Measurements from ENCODE around the gene SH2D7. TPM values are rescaled to one million over a fixed set of nuclear protein-coding genes. Genes with fewer than 3 reads are reported as not detected.

Gene SH2D7
- total RNA-seq, 1 experiment from 2014 or later: not detected

GRCh38 chr15:78065284-78065872, 27.0 kb upstream of the SH2D7 start:
- Histone ChIP-seq H3K9me3 (ENCODE audit: low read length) (no peaks in the 10 kb centered on the region), H3K36me3 (ENCODE audit: low read depth, low read length) (no peaks in the 10 kb centered on the region), H3K27ac (ENCODE audit: low read length) (no peak overlapping the region), H2AFZ (ENCODE audit: low read length) (no peak overlapping the region), H3K9me2 (replicated peaks; ENCODE audit: low read length) (no peaks in the 10 kb centered on the region), H4K20me1 (ENCODE audit: low read length) (no peaks in the 10 kb centered on the region), H3K4me2 (ENCODE audit: low read length) (no peak overlapping the region), H3F3A (ENCODE audit: low read length, unreplicated experiment) (no peaks in the 10 kb centered on the region), H3K27me3 (ENCODE audit: low read length) (no peaks in the 10 kb centered on the region), H3K79me2 (ENCODE audit: low read length) (peaks cover 92% of the 10 kb centered on the region), H3K9ac (ENCODE audit: low read length) (no peak overlapping the region), H3K4me1 (ENCODE audit: insufficient read depth, low read length) (peaks cover 33% of the 10 kb centered on the region), H3K4me3 (ENCODE audit: low read length) (no peak overlapping the region)
- ChIA-PET CTCF (no interaction called here), POLR2A (ENCODE audit: unreplicated experiment) (no interaction called here)
- no TSS peak for BruUV-seq (replicated peaks)
- ATAC-seq: no peak
- DNase-seq: peak; percentile 20
- intact Hi-C loops (cut with micrococcal nuclease): no loop called here
- TF ChIP-seq EZH2phosphoT487 (IDR thresholded peaks at IDR 0.05; ENCODE audit: borderline replicate concordance, low read length) (no peak), CTCF (conservative IDR thresholded peaks at IDR 0.05; ENCODE audit: low read depth, low read length) (no peak), EZH2 (IDR thresholded peaks at IDR 0.05; ENCODE audit: low read length, unreplicated experiment) (no peak)

- H3K9ac ChIP-seq (ENCODE audit: low read length): no peak overlapping the region
- H3K79me2 ChIP-seq (ENCODE audit: low read length): peaks cover 93% of the 10 kb centered on the region
- H3K4me1 ChIP-seq (ENCODE audit: insufficient read depth, low read length): peaks cover 36% of the 10 kb centered on the region
- H3K27ac ChIP-seq (ENCODE audit: low read length): no peak overlapping the region
- no peaks in the 10 kb centered on the region for H3K9me2 ChIP-seq (replicated peaks; ENCODE audit: low read length)
- ChIA-PET CTCF (no interaction called here), POLR2A (ENCODE audit: unreplicated experiment) (no interaction called here)
- H2AFZ ChIP-seq (ENCODE audit: low read length): no peak overlapping the region
- DNase-seq: no peak
- H3K4me3 ChIP-seq (ENCODE audit: low read length): no peak overlapping the region
- no peaks in the 10 kb centered on the region for H3K9me3 ChIP-seq (ENCODE audit: low read length)
- BruUV-seq (replicated peaks): no TSS peak
- ATAC-seq: no peak
- H4K20me1 ChIP-seq (ENCODE audit: low read length): no peaks in the 10 kb centered on the region
- no peak overlapping the region for H3K4me2 ChIP-seq (ENCODE audit: low read length)
- TF ChIP-seq EZH2phosphoT487 (IDR thresholded peaks at IDR 0.05; ENCODE audit: borderline replicate concordance, low read length) (no peak), CTCF (conservative IDR thresholded peaks at IDR 0.05; ENCODE audit: low read depth, low read length) (no peak), EZH2 (IDR thresholded peaks at IDR 0.05; ENCODE audit: low read length, unreplicated experiment) (no peak)
- intact Hi-C loops (cut with micrococcal nuclease): no loop called here
- no peaks in the 10 kb centered on the region for H3K36me3 ChIP-seq (ENCODE audit: low read depth, low read length)
- no peaks in the 10 kb centered on the region for H3F3A ChIP-seq (ENCODE audit: low read length, unreplicated experiment)
- no peaks in the 10 kb centered on the region for H3K27me3 ChIP-seq (ENCODE audit: low read length)
These were observed 26.1 kb upstream of the SH2D7 start for GRCh38 chr15:78065973-78066946.
